Stimulated activated effector memory CD8-positive, alpha-beta T cell treated with anti-CD3 and anti-CD28 coated beads, Interleukin-12 subunit alpha, Interleukin-12 subunit beta, amount 100 ng/mL, for 72 hours (primary cell): ENCODE measurements around the gene ACOT12.

Source experiments
- ATAC-seq: fragments of 150-1000 bp; cut with Tn5 transposase; 2 replicates; pipeline ENCODE4 v1.10.0; 2021
- DNase-seq, 2 donors: peaks; one replicate each; pipeline ENCODE4 v3.0.0; 2021 to 2022; ENCODE audit warnings: low spot score in 2 of 2
- H3K27ac Mint-ChIP-seq: one replicate; pipeline ENCODE4 v1.8.0; 2022; ENCODE audit warnings: mild to moderate bottlenecking, mixed read lengths
- H3K36me3 Mint-ChIP-seq: one replicate; pipeline ENCODE4 v1.8.0; 2022; ENCODE audit warnings: mild to moderate bottlenecking, mixed read lengths
- H3K4me1 Mint-ChIP-seq: one replicate; pipeline ENCODE4 v1.8.0; 2022; ENCODE audit warnings: mixed read lengths
- H3K4me3 Mint-ChIP-seq: one replicate; pipeline ENCODE4 v1.8.0; 2022; ENCODE audit warnings: mild to moderate bottlenecking, mixed read lengths
- H3K9me3 Mint-ChIP-seq: one replicate; pipeline ENCODE4 v1.8.0; 2022; ENCODE audit warnings: mixed read lengths

ACOT12 gene

GRCh38 chr5:81335946-81336345, 58.0 kb downstream of the ACOT12 start:
- Mint-ChIP-seq H3K9me3 (peaks cover 2% of the 10 kb centered on the region), H3K4me3 (no peak overlapping the region), H3K36me3 (no peaks in the 10 kb centered on the region), H3K27ac (no peak overlapping the region), H3K4me1 (peaks cover 10% of the 10 kb centered on the region)
- no peak for DNase-seq
- ATAC-seq, result no peak

- DNase-seq, result no peak
- H3K4me1 Mint-ChIP-seq, result peaks cover 10% of the 10 kb centered on the region
- peaks cover 2% of the 10 kb centered on the region for H3K9me3 Mint-ChIP-seq
- peak overlapping the region; percentile 87 for H3K27ac Mint-ChIP-seq
- H3K4me3 Mint-ChIP-seq, result peak overlapping the region; percentile 63
- ATAC-seq, result peak; percentile 84
- no peaks in the 10 kb centered on the region for H3K36me3 Mint-ChIP-seq
These were observed 59.5 kb downstream of the ACOT12 start for GRCh38 chr5:81334304-81335061.

DNA sequence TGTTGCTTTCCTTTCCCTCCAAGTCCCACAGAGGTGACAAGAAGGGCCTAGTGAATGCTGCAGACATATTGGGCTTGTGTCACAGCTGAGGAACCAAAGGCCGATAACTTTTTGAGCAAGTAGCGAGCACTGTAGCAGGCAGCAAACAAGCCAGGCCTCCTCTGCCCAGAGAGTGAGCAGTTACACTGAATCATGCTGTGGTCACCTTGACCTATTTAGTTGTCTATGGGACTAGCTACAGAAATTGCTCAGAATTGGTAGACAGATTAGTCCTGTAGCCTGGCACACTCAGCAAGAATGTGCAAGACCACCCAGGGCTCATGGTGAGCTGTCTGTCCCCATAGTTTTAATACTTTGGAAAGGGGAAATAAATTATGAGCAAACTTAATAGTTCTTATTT, 67.4 kb downstream of the ACOT12 start:
- DNase-seq, result no peak
- Mint-ChIP-seq H3K27ac (no peak overlapping the region), H3K4me3 (no peak overlapping the region), H3K36me3 (no peaks in the 10 kb centered on the region), H3K4me1 (no peaks in the 10 kb centered on the region), H3K9me3 (no peaks in the 10 kb centered on the region)
- ATAC-seq, result peak; percentile 98

DNA sequence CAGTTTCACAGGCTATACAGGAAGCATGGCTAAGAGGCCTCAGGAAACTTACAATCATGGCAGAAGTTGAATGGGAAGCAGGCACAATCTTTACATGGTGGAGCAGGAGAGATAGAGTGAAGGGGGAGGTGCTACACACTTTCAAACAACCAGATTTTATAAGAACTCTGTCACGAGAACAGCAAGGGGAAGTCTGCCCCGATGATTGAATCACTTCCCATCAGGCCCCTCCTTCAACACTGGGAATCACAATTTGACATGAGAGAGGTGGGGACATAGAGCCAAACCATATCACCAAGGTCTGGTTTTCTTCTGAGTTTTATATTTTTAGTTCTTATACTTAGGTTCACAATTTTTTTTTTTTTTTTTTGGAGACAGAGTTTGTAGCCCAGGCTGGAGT, 76.4 kb downstream of the ACOT12 start:
- Mint-ChIP-seq H3K36me3 (peaks cover 28% of the 10 kb centered on the region), H3K27ac (no peak overlapping the region), H3K4me1 (no peaks in the 10 kb centered on the region), H3K9me3 (no peaks in the 10 kb centered on the region), H3K4me3 (no peak overlapping the region)
- ATAC-seq (no peak), DNase-seq (no peak)

GRCh38 chr5:81316571-81316970, 77.4 kb downstream of the ACOT12 start:
- H3K36me3 Mint-ChIP-seq, result peaks cover 37% of the 10 kb centered on the region
- H3K4me1 Mint-ChIP-seq, result no peaks in the 10 kb centered on the region
- DNase-seq (no peak), ATAC-seq (no peak)
- no peak overlapping the region for H3K27ac Mint-ChIP-seq
- no peaks in the 10 kb centered on the region for H3K9me3 Mint-ChIP-seq
- H3K4me3 Mint-ChIP-seq, result no peak overlapping the region

GRCh38 chr5:81315830-81316229, 78.1 kb downstream of the ACOT12 start:
- Mint-ChIP-seq H3K4me3 (no peak overlapping the region), H3K27ac (no peak overlapping the region), H3K9me3 (no peaks in the 10 kb centered on the region), H3K4me1 (no peaks in the 10 kb centered on the region), H3K36me3 (peaks cover 45% of the 10 kb centered on the region)
- ATAC-seq (no peak), DNase-seq (no peak)

DNA sequence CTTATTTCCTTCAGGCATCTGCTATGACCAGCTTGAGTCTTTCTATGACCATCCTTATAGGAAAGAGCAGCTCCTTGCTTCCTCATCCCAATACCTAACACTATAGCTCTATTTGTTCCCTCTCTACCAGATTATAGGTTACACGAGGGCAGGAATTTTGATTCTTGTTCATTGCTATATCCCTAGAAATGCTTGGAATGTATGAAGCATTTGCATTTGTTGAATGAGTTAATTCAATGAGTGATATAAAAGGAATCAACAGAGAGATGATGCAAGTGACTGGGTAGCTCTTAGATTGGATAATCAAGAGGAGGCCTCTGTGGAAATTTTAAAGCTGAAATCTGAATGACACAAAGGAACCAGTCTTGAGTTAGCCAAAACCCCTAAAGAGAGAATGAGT, 78.6 kb downstream of the ACOT12 start:
- Mint-ChIP-seq H3K4me1 (no peaks in the 10 kb centered on the region), H3K27ac (no peak overlapping the region), H3K4me3 (no peak overlapping the region), H3K9me3 (no peaks in the 10 kb centered on the region), H3K36me3 (peaks cover 50% of the 10 kb centered on the region)
- ATAC-seq, result no peak
- no peak for DNase-seq

DNA sequence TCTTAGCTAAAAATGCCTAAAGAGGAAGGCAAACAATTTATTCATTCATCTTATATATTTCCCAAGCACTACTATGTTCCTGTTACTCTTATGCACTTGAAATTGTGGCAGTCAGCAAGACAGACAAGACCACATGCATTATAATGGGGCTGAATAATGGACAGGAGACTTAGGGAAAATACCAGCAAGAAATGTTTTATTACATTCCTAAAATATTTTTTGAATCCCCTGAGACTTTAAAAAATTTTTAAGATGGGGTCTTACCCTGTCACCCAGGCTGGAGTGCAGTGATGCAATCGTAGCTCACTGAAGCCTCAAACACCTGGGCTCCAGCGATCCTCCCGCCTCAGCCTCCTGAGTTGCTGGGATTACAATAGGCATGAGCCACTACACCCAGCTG, 79.4 kb downstream of the ACOT12 start:
- no peak for ATAC-seq
- H3K27ac Mint-ChIP-seq, result no peak overlapping the region
- H3K4me1 Mint-ChIP-seq, result no peaks in the 10 kb centered on the region
- H3K4me3 Mint-ChIP-seq, result no peak overlapping the region
- H3K9me3 Mint-ChIP-seq, result no peaks in the 10 kb centered on the region
- H3K36me3 Mint-ChIP-seq, result peaks cover 57% of the 10 kb centered on the region
- no peak for DNase-seq

DNA sequence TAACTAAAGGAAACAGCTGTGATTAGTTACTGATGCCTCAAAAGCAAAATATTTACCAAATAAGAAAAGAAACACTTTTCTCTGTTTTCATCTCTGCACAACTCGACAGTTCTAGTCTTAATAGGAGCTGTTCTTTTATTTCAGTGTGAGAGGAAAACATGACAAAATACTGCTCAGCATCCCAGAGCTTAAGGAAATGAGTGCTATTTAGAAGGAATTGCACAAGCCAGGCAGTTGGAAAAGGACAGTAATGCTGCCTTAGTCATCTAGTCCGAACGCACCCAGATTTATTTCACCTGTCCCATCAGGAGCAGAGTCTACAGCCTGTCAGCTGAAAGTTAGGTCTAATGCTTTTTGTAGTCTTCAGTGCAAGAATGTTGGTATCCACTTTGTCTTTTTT, 80.2 kb downstream of the ACOT12 start:
- H3K9me3 Mint-ChIP-seq, result no peaks in the 10 kb centered on the region
- no peaks in the 10 kb centered on the region for H3K4me1 Mint-ChIP-seq
- H3K36me3 Mint-ChIP-seq, result peaks cover 66% of the 10 kb centered on the region
- no peak overlapping the region for H3K27ac Mint-ChIP-seq
- DNase-seq (no peak), ATAC-seq (no peak)
- H3K4me3 Mint-ChIP-seq, result no peak overlapping the region

DNA sequence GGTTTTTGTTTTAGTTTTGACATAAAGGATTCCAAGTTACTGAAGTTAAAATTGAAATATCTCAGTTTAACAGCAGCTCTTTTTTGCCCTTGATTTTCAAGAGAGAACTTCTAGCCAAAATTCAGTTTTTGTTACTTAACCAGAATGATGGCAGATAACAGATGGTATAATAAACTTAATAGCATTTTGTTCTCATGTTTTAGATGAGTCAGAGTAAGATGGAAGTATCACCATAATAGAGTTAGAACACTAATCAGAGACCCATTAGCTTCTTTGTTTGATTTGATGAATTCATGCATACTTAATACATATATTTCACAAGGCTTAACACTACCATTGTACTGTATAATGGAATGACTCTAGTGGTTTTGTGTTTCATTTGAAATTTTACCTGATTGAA, 80.7 kb downstream of the ACOT12 start:
- Mint-ChIP-seq H3K4me3 (no peak overlapping the region), H3K36me3 (peaks cover 68% of the 10 kb centered on the region), H3K27ac (no peak overlapping the region), H3K9me3 (no peaks in the 10 kb centered on the region), H3K4me1 (no peaks in the 10 kb centered on the region)
- ATAC-seq (no peak), DNase-seq (no peak)

DNA sequence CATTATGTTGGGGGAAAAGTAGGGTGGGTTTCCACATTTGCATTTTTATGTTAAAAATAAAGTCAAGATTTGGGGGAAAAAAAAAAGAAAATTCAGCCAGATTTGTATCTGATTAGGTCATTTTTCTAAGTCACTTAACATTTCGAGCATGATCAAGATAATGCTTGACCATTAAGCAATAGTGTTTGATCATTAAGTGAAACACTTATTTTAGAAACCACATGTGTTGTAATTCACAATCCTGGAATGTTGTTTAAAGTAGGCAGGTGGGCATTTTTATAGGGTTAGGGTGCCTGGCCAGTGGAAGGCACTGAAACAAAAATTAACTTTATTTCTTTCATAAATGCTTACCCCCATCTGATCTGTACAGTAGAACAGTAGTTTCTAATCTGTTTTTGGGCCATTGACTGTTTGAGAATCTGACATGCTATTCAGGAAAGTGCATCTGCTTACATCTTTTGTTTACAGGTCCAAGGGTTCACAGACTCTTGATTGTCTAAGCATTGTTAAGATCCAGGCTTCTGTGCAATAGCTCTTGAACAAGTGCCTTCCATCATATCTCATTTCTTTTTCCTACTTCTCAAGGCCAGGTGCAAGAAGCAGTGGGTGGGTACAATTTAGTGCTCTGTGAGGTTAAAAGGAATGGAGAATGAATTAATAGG, 83.4 kb downstream of the ACOT12 start:
- Mint-ChIP-seq H3K27ac (peak overlapping the region; percentile 4), H3K4me1 (peaks cover 4% of the 10 kb centered on the region), H3K4me3 (no peak overlapping the region), H3K36me3 (peaks cover 80% of the 10 kb centered on the region), H3K9me3 (no peaks in the 10 kb centered on the region)
- no peak for ATAC-seq
- DNase-seq, result no peak

DNA sequence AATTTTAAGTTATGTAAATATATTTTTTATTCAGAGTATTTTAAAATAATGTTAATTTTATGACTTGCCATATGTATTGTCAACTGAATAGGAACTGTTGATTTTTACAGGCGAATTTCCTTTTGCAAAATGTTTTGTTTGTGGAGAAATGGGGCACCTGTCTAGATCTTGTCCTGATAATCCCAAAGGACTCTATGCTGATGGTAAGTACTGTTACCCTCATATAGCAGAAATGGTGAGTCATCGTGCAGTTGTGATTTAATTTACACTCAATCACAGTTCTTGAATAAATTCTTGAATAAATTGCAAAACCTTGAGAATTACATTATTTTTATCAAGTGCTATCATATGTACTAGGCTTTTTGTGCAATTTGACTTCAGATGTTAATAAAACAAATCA, 85.1 kb downstream of the ACOT12 start:
- DNase-seq (no peak), ATAC-seq (no peak)
- H3K9me3 Mint-ChIP-seq, result no peaks in the 10 kb centered on the region
- peaks cover 72% of the 10 kb centered on the region for H3K36me3 Mint-ChIP-seq
- H3K4me3 Mint-ChIP-seq, result no peak overlapping the region
- peaks cover 13% of the 10 kb centered on the region for H3K4me1 Mint-ChIP-seq
- no peak overlapping the region for H3K27ac Mint-ChIP-seq

- DNase-seq (no peak), ATAC-seq (peak; percentile 82)
- Mint-ChIP-seq H3K4me3 (no peak overlapping the region), H3K27ac (no peak overlapping the region), H3K4me1 (peaks cover 26% of the 10 kb centered on the region), H3K36me3 (peaks cover 51% of the 10 kb centered on the region), H3K9me3 (no peaks in the 10 kb centered on the region)
These were observed 88.1 kb downstream of the ACOT12 start for GRCh38 chr5:81305785-81306184.

DNA sequence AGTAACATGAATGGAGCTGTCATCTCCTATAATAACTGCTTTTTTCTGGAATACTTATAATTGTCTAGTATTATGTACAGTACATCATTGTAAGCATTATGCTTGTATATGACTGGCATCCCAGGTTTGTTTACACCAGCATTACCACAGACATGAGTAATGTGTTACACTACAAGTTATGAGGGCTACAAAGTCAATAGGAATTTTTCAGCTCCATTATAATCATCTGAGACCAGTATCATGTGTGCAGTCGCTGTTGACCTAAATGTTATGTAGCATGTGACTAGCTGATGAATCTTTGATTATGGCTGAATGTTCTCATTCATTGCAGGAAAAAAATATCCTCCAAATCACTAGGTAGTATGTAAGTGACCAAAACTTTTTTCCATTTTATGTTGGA, 90.4 kb downstream of the ACOT12 start:
- Mint-ChIP-seq H3K27ac (no peak overlapping the region), H3K4me3 (peak overlapping the region; percentile 88), H3K4me1 (peaks cover 45% of the 10 kb centered on the region), H3K9me3 (no peaks in the 10 kb centered on the region), H3K36me3 (peaks cover 31% of the 10 kb centered on the region)
- DNase-seq (no peak), ATAC-seq (no peak)

DNA sequence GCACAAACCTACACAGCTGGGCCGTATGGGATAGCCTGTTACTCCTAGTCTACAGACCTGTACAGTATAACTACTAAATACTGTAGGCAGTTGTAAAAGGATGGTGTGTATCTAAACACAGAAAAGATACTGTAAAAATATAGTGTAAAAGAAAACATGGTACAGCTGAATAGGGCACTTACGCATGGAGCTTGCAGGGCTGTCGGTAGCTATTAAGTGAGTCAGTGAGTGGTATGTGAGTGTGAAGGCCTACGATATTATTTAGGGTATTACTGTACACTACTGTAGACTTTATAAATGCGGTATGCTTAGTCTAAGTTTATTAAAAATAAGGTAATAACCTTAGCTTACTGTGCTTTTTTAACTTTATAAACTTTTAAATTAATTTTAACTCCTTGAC, 91.3 kb downstream of the ACOT12 start:
- H3K4me3 Mint-ChIP-seq, result peak overlapping the region; percentile 88
- no peaks in the 10 kb centered on the region for H3K9me3 Mint-ChIP-seq
- peak overlapping the region; percentile 93 for H3K27ac Mint-ChIP-seq
- H3K36me3 Mint-ChIP-seq, result peaks cover 21% of the 10 kb centered on the region
- peaks cover 50% of the 10 kb centered on the region for H3K4me1 Mint-ChIP-seq
- DNase-seq (no peak), ATAC-seq (no peak)

- peaks cover 61% of the 10 kb centered on the region for H3K4me1 Mint-ChIP-seq
- ATAC-seq (peak; percentile 95), DNase-seq (peak; percentile 83 to 93)
- H3K36me3 Mint-ChIP-seq, result peaks cover 21% of the 10 kb centered on the region
- peak within 1 kb of the TSS; percentile 93 for H3K27ac Mint-ChIP-seq
- no peaks in the 10 kb centered on the region for H3K9me3 Mint-ChIP-seq
- peak within 1 kb of the TSS; percentile 88 for H3K4me3 Mint-ChIP-seq
These were observed 92.5 kb downstream of the ACOT12 start, which contains the start of gene ZCCHC9 for GRCh38 chr5:81301271-81302015. TSS of gene ZCCHC9 (plus strand) at chr5:81301587. CDS start at chr5:81304758, 3,171 bp downstream.
